ES-I3 (cell line): ENCODE results near the gene IQSEC1.

ENCODE experiments used
- H3K36me3 ChIP-seq: 2 replicates; pipeline ENCODE4 v1.6.1; 2013; ENCODE audit warnings: mild to moderate bottlenecking, low read length, control low read depth, moderate library complexity; ENCODE audit not compliant: insufficient read depth
- H3K4me1 ChIP-seq: 2 replicates; pipeline ENCODE4 v1.6.1; 2013; ENCODE audit warnings: mild to moderate bottlenecking, control low read depth, low read length; ENCODE audit not compliant: insufficient read depth
- H3K9ac ChIP-seq: 2 replicates; pipeline ENCODE4 v1.6.1; 2013; ENCODE audit warnings: low read depth, mild to moderate bottlenecking, low read length, moderate library complexity
- H3K9me3 ChIP-seq: 2 replicates; pipeline ENCODE4 v1.6.1; 2013; ENCODE audit warnings: mild to moderate bottlenecking, low read length, moderate library complexity; ENCODE audit not compliant: control insufficient read depth, insufficient read depth

Gene IQSEC1

GRCh38 chr3:13045904-13046568 lies 27.2 kb downstream of the IQSEC1 start:
- Histone ChIP-seq H3K4me1 (peaks cover 11% of the 10 kb centered on the region; the same call in 1 of the 2 replicates), H3K9ac (no peak overlapping the region), H3K9me3 (no peaks in the 10 kb centered on the region), H3K36me3 (no peaks in the 10 kb centered on the region)

- Histone ChIP-seq H3K36me3 (no peaks in the 10 kb centered on the region), H3K4me1 (peaks cover 15% of the 10 kb centered on the region; the same call in 1 of the 2 replicates), H3K9ac (no peak overlapping the region), H3K9me3 (no peaks in the 10 kb centered on the region)
Observed at GRCh38 chr3:13045241-13045903, 27.9 kb downstream of the IQSEC1 start.

- Histone ChIP-seq H3K4me1 (peaks cover 22% of the 10 kb centered on the region; the same call in 1 of the 2 replicates), H3K36me3 (no peaks in the 10 kb centered on the region), H3K9ac (no peak overlapping the region), H3K9me3 (no peaks in the 10 kb centered on the region)
Observed at GRCh38 chr3:13044496-13045240, 28.6 kb downstream of the IQSEC1 start.

- Histone ChIP-seq H3K4me1 (peaks cover 22% of the 10 kb centered on the region; the same call in 1 of the 2 replicates), H3K36me3 (no peaks in the 10 kb centered on the region), H3K9me3 (no peaks in the 10 kb centered on the region), H3K9ac (no peak overlapping the region)
Observed at GRCh38 chr3:13043656-13044055, 29.6 kb downstream of the IQSEC1 start.

GRCh38 chr3:13042715-13043271 lies 30.4 kb downstream of the IQSEC1 start:
- Histone ChIP-seq H3K36me3 (no peaks in the 10 kb centered on the region), H3K4me1 (peaks cover 22% of the 10 kb centered on the region; the same call in 1 of the 2 replicates), H3K9me3 (no peaks in the 10 kb centered on the region), H3K9ac (no peak overlapping the region)

- H3K36me3 ChIP-seq, result no peaks in the 10 kb centered on the region
- H3K4me1 ChIP-seq, result peaks cover 22% of the 10 kb centered on the region; the same call in 1 of the 2 replicates
- H3K9ac ChIP-seq, result no peak overlapping the region
- no peaks in the 10 kb centered on the region for H3K9me3 ChIP-seq
Observed at GRCh38 chr3:13042127-13042701, 31.0 kb downstream of the IQSEC1 start.

- H3K36me3 ChIP-seq, result no peaks in the 10 kb centered on the region
- no peak overlapping the region for H3K9ac ChIP-seq
- H3K4me1 ChIP-seq, result peaks cover 22% of the 10 kb centered on the region; the same call in 1 of the 2 replicates
- H3K9me3 ChIP-seq, result no peaks in the 10 kb centered on the region
Observed at GRCh38 chr3:13041113-13041776, 32.0 kb downstream of the IQSEC1 start.

- Histone ChIP-seq H3K9ac (no peak overlapping the region), H3K4me1 (peaks cover 22% of the 10 kb centered on the region; the same call in 1 of the 2 replicates), H3K9me3 (no peaks in the 10 kb centered on the region), H3K36me3 (no peaks in the 10 kb centered on the region)
Observed at GRCh38 chr3:13040361-13041074, 32.7 kb downstream of the IQSEC1 start.

GRCh38 chr3:13039213-13039896 lies 33.9 kb downstream of the IQSEC1 start:
- Histone ChIP-seq H3K4me1 (peaks cover 17% of the 10 kb centered on the region; the same call in 1 of the 2 replicates), H3K9ac (no peak overlapping the region), H3K9me3 (no peaks in the 10 kb centered on the region), H3K36me3 (no peaks in the 10 kb centered on the region)

GRCh38 chr3:13037458-13038117 lies 35.6 kb downstream of the IQSEC1 start:
- Histone ChIP-seq H3K9ac (no peak overlapping the region), H3K4me1 (peaks cover 17% of the 10 kb centered on the region; the same call in 1 of the 2 replicates), H3K36me3 (no peaks in the 10 kb centered on the region), H3K9me3 (no peaks in the 10 kb centered on the region)

GRCh38 chr3:13034861-13035260 lies 38.4 kb downstream of the IQSEC1 start:
- Histone ChIP-seq H3K9me3 (no peaks in the 10 kb centered on the region), H3K9ac (no peak overlapping the region), H3K4me1 (0 out of 2 replicates have a peak, but pooled peaks cover 2% of the 10 kb centered on the region), H3K36me3 (no peaks in the 10 kb centered on the region)

GRCh38 chr3:13034109-13034800 lies 39.0 kb downstream of the IQSEC1 start:
- H3K9me3 ChIP-seq, result no peaks in the 10 kb centered on the region
- no peaks in the 10 kb centered on the region for H3K4me1 ChIP-seq
- H3K36me3 ChIP-seq, result no peaks in the 10 kb centered on the region
- H3K9ac ChIP-seq, result no peak overlapping the region
